Measurements from ENCODE around the gene RNF150.

Gene RNF150

DNA sequence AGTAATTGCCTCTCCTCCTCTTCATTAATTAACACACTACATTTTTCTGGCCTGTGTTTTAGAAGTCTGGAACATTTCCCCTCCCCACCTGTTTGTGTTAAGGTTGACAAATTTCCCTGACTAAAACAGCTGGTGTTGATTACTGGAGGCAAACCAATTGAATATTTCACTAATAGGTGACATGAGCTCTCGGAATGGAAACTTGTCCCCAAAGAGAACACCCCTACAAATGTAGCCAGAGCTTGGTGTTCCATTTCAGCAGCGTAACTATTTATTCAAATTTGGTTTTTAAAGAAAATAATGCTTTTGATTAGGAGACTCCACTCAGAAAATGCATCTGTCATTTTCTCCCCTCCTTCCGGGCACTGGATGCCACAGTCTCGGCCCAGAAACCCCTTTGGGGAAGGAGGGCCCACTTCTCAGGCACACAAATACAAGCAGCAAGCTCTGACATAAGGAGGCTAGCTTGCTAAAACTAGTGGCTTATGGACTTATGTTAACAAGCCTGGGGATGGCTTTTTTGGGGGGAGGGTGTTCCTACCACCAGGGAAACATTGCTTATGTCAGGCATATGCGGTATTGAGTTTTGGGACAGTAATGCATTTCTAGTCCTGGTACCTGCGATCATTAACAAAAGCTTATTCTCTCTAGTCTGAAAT is 2.2 kb downstream of the RNF150 start:
- DNase-seq: no peak

DNA sequence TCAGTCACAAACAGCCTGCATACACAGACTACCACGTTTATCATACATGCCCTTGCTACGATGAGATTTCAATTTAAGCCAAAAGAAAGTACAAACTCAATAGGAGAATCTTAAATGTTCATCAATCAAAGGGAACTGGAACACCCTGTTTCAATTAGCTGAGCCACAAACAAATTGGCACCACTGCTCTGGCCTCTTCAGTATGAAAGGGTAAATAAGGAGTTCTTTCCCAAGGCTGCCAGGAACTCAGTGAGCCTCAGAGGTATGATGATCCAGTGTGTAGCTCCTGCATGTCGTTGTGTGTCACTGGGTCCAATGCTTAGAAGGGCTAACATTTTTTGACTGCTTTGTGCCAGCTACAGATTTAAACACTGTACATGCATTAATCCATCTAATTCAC is 5.4 kb downstream of the RNF150 start:
- no peak for DNase-seq

DNA sequence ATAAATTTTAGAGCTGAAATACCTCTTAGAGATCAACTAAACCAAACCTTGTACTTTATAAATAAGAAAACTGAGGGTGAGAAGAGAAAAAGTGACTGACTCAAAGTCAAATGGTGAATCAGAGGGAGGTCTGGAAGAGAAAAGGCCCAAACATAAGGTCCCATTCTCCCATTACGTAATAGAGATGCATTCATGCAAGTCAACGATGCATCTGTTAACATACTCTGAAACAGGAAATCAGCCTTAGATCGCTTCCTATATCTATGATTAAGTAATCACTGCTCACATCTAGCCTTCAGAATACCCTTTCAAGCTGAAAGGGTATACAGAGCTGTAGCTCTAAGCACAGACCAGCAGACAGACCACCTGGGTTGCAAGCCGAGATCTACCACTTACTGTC is 6.5 kb downstream of the RNF150 start:
- DNase-seq: no peak

DNA sequence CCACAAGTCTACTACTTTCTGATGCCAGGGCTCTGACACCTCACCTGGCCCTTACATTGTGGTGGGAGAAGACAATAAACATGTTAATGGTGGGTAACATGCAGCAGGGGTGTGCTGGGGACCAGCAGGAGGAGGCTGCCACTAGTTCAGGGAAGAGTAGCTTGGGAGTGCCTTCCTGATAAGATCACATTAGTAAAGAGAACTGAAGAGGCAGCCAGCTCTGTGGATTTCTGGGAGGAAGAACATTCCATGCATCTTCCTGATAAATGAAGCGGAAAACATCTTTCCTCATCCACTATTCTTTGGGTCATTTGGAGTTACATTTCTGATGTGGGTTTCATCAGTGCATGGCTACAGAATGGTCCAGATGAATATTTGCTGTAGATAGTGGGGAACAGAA is 9.0 kb downstream of the RNF150 start:
- no peak for DNase-seq

DNA sequence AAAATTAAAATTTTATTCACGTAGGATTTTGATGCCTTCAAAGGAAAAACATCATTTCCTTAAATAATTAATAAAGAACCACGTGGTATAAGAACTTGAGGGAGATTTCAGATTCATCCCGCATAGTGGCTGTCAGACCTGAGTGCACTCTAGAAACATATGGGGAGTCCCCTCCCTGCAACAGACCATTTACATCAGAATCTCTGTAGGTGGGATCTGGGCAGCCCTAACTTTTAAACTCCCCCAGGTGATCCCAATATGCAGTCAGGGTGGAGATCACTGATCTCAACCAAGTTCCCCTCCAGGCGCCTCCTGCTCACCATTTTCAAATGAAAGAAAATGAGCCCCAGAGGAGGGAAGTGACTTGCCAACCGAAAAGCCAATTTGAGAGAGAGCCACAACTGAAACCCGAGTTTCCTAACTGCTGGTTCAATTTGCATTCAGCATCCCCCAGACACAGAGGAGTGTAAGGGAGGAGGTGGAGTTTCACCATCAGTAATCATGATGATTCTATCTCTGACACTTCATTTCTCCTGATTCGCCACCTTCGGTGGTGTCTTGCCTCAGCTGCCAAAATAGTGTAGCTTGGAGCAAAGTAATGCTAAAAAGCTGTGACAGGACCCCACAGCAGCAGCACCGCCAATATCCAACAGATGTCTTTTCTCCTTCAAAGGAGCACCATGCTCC is 11.4 kb downstream of the RNF150 start:
- DNase-seq: no peak

DNA sequence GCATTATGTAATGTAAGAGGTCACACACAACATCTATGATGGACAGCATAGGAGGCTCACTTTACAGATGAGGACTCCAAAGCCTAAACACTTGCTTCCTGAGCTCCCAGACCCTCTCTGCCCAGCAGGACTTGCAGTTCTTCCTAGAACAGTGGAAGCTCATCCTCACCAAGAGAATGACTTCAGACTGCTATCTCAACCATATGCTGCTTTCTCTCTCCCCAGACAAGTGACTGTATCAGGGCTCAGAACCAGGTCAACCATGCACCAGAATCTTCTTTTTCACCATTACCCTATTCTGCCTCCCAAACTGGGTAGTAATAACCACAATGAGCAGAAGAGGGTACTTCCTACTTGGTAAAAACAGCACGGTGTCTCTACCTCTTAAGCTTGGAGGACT is 12.2 kb downstream of the RNF150 start:
- no peak for DNase-seq

DNA sequence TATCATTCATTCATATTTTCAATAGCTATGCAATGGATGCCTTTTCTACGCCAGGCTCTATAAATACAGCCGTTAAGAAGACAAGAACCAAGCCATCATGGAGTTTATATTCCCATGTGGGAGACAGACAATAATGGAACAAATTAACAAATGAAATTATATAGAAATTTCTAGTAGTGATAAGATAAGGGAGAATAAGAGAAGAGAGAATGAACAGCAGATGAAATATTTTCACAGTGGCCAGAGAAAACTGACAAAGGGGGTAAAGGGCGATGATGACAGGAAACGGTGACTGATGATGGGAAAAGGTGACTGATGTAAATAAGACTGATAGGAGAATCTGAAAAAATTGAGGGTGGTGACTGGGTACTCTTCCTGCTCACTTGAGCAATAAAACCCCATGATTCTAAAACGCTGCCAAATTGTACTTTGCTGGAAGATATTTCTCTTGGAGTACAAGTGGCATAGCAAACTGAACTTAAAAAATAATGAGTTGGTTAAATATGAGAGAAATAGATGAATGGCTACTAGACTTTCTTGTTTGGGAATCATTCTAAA is 13.2 kb downstream of the RNF150 start:
- no peak for DNase-seq

DNA sequence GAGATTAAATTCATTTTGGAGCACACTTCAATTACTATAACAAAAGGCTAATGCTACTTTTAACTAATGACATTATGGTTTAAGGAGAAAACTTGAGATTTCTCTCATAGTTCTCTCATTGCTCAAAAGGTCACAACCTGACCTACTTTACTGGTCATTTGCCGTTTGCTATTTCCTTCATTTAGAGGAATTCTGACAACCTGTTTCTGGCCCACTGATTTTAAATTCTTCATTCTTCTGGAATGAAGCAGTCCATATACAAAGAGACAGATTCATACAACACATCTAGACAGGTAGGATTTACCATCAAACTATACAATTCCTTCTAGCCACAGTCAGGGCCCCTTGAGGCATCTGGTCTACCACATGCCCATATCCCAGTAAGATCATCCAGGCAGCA is 14.2 kb downstream of the RNF150 start:
- no peak for DNase-seq

DNA sequence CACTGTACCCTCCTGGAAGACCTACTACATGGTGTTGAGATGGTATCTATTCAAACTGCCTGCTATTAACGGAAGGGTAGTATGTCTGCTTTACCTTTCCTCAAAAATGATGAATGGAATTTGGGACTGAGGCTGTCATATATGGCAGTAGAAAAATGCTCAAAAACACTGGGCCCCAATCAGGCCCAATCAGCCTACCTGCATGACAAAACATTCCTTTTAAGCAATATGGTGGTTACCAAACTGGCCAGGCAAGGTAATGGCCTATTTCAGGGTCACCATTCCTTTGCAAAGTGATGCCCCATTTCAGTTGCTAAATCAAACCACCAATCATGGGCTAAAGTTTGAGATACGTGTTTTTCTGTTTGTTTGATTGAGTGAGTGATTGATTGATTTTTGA is 14.9 kb downstream of the RNF150 start:
- no peak for DNase-seq

DNA sequence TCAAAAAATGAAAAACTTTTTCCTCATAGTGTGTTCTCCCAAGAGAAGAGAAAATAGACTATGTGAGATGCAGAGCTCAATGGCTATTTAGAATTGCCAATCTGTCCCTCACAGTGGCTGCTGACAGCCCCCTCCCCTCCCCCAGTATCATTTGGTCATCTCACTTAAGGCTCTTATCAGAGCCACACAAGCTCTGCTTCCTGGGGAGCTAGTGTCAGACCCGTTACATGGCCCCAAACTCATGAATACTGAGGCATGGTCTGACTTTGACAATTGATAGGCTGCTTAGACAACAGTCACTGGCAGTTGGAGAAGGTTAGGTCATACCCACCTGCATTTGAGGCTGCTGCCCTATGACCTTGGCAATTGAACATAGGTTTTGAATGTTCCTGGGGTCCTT is 15.3 kb downstream of the RNF150 start:
- DNase-seq: no peak

DNA sequence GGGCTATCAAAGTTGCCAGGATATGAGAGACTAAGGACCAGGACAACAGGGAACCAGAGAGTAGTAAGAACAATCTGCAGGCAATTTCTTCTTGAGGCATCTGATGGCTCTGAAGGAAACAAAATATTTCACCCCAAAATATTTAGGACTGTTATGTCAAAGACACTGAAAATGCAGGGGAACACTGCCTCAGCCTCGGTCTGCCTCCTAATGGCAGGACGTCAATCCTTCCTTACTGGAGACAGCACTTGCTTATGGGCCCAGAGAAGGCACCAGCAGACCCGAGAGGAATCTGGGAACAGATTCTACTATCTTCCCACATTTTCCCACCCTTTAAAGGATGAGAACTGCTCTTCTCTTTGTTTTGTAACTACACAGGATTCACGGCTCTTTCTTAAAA is 23.3 kb downstream of the RNF150 start:
- DNase-seq: no peak

DNA sequence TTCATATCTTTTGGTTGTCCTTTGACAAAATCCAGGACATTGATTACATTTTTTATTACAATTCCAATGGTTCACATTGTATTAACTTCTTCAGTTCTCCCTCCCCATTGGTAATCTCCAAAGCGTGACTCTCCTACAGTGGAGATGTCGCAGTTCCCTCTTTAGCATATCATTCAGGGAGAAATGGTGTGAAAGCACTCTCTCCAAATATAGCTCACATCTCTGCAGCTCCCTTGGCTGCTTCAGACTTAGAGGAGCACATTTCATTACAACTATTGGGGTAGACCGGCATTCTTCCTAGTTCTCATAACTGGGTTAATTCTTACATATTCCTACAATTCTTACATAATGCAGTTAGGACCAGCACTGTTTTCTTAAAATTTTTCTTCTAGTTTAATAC is 25.3 kb downstream of the RNF150 start:
- no peak for DNase-seq

DNA sequence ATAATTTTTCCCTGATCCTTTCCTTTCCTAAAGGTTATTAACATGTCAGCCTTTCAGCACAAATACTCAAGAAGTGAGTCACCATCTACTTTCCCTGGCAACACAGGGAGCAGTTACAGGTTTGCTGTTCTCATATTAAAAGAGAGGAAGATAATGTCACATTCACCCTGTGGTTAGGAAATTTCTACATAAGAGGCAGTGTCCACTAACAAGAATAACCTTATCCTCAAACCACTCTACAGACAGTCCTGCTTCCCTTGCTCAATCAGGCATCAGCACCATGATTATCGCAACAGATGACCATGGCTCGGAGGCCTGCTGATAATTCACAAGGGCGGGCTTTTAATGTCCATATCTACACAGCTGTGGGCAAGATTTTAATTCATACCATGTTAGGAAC is 30.9 kb downstream of the RNF150 start:
- no peak for DNase-seq

DNA sequence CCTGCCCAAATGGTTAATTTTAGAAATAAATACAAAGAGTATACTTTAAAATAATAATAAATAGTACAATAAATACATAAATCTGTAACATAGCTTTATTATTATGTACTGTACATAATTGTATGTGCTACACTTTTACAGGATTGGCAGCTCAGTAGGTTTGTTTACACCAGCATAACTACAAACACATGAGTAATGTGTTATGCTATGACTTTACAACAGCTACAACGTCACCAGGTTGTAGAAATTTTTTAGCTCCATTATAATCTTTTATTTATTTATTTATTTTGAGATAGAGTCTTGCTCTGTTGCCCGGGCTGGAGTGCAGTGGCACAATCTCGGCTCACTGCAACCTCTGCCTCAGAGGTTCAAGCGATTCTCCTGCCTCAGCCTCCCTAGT is 31.8 kb downstream of the RNF150 start:
- no peak for DNase-seq

DNA sequence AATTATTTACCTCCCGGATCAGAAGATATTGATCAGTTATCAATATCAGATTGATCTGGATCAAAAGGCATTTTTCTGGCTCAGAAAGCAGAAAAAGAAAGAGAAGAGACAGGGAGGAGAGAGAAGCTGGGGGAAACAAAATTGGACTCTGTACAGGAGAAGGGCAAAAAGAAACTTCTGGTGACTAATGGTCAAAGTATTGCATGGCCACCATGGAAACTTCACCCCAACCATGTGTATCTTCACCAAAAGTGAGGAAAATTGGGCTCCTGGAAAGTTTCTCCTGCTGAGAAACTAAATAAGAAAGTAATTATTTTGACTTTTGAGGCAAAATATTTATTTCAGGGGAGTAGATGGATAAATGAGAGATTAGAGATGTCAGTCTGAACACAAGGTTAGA is 33.9 kb downstream of the RNF150 start:
- DNase-seq: no peak

DNA sequence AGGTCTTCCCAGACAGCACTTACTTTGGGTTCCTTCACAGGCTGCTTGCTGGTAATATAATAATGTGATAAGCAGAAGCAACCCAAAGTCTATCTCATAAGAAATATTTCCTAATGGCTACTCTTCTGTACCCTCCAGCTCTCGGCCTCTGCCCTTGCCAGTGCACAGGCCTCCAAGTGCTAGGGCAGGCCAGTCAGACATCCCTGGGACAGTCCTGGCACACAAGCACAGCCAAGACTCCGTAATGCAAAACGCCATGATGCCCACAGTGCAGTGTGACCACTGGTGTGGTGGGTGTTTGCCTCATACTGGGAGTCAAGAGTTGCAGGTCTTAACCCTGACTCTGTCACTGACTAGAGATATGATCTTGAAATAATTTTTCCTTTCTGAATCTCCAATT is 35.1 kb downstream of the RNF150 start:
- no peak for DNase-seq

DNA sequence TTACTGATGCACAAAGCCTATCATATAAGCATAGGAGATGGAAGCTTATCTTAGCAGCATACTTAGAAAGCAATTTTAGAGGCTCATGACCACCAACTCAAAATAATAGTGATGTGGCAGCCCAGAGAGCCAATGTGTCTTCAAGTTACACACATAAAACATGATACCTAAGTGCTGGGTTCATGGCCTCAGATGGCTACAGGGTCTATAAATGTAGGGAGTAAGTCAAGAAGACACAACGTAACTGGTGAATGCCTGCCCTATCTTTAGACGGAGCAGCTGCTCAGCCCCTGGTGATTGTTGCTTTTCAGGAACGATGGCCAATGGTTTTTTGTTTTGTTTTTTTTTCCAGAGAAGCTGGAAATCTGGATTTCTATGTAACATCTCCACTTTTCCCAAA is 42.8 kb downstream of the RNF150 start:
- no peak for DNase-seq

DNA sequence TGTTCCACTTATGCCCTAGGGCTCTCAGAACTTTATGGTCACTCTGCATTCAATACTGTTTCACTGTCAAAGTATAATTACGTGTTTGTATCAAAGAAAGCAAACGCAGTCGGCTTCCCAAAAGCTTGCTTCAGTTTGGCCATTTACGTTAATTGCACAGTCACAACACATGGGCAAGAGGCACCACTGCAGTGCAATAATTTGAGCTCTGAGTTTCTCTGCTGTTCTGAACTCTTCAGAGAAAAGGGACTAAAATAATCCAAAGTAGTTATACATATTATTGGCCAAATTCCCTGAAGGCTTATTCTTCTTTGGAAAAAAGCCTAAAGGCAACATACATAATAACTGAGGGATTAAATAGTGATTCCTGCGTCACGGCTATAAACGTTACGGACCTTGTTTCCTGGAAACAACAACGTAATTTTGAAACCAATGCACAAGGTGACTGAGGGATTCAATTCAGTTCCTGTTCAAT is 51.3 kb downstream of the RNF150 start:
- DNase-seq: no peak

DNA sequence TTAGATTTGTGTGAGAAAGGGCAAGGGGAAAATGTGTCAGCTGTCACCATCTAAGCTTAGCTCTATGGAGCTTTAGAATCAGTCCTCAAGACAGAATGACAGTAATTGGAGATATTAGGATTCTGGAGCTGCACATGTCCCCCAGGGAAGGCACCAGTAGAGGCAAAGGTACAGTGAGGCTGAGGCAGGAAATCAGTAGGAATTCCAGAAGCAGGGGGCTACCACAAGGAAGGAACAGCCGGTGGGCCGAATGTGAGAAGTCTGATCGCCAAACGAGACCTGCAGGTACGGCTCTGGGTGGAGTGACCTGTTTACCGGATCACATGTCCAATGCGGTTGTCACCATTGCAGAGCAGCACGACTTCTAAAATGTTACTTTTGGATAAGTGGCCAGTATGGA is 52.6 kb downstream of the RNF150 start:
- DNase-seq: no peak

DNA sequence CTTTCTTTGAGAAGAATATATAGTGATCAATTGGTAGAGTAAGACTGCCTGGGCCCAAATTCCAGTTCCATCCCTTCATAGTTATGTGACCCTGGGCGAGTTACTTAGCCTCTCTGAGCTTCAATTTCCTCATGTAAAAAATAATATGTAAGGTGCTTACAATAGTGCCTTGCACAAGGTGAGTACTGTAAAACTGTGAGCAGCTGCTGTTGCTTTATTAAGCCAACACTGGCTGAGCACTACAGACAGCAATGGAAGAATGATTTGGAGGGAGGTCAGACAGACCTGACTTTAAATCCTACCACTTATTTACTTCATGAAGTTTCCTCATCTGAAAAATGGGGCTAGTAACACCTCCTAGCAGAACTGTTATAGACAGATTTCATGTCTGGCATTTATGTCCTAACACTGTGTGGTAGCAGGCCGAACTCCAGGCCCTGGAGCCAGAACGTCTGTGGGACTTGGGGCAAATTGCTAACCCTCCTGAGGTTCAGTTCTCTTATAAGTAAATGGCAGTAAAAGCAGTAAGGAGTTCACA is 53.8 kb downstream of the RNF150 start:
- no peak for DNase-seq

DNA sequence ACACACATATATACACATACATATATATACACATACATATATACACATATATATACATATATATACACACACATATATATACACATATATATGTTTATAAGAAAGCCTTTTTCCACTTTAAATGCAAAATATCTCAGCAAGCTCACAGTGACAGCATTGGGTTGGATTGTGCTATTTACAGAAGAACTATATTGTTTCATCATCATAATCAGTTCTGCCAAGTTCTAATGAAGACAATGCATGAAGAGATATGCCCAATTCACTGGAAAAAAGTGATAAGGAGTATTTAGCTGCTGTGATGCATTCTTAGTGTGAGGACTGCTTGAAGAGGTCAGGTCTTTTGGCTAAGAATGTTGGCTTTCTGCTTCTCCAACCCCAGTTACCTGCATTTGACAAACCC is 54.4 kb downstream of the RNF150 start:
- no peak for DNase-seq

DNA sequence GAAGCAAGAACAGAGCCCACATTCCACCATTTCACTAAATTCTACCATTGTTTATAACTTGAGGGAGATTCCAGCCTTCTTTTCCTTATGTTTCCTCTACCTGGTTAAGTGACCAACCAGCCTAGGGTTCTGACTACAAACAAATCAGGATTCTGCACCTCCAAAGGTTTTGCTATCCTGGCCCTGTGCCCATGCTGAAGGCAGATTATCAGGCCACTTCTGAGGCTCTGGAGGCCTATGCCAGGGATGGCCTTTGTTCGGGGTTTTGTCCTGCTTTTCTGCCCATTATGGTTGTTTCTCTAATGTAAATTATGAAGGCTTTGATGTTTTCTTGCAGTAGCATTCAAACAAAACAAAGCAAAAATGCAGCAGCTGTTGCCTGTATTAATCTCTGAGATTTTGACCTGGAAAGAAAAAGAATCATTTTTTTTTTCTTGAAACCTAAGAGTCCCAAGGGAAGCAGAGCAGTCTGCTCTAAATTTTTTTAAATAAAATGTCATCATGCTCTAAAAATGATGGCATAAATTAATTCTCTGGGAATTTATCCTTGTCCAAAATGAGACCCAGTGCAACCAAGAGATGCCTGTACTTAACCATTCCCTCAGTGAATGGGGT is 55.6 kb downstream of the RNF150 start:
- no peak for DNase-seq

DNA sequence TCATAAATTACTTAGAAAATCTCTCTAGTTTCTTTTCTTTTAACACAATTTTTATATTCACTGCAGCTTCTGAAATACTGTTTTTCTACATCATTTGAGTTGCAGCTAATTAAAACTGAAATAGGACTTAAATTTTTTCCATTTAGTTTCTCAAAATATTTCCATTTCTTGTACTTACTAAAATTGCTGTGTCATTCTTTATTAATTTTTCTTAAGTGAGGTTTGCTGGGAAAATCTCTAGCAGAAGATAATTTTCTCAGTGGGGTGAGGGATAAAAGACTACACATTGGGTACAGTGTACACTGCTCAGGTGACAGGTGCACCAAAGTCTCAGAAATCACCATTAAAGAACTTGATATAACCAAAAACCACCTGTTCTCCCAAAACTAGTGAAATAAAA is 57.7 kb downstream of the RNF150 start:
- DNase-seq: no peak

Measured in SW 1271 (cell line).